ENCODE results near the gene ABCB7. TPM values are rescaled to one million over a fixed set of nuclear protein-coding genes. Genes with fewer than 3 reads are reported as not detected.
A peak's percentile ranks its signal among the peaks of the same experiment; 100 is the strongest.
"Not testable (repeated sequence)": the region's sequence is repeated elsewhere in the genome, so short reads cannot be mapped to it uniquely, and the experiment has no call there.

Gene ABCB7
- 10 to 100 TPM; 10.6 to 54.0 (median 31.0) TPM for total RNA-seq

DNA sequence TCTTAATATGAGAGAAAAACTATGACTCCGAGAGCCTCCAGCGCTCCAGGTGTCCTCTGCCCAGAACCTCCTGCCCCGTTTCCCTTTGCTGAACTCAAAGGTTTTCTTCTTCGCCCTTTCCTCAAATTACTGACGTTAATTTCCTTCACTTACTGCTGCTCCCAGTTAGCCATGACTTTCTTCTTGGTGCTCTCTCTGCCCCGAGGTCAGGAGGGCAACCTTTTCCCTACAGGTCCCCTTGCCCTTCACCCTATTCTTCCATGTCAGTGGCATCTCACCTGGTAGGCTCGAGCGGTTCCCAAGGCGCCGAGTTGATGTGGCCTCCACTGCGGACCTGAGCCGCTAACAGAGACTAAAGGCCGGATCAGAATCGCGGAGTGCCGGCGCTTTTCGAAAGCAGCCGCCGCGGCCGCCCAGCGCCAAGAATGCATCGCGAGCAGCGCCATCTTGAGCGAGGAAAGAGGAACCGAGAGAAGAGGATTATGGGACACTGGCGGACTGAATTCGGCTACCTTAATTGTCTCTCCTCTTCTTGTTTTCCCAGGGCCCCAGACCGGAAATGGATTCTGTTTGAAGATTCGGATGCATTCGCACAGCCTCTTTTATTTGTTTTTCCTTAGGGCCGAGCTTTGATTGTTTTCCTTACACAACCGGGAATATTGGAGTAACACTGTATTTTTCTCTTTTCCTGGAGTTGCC, at the start of gene ABCB7:
TSS of gene ABCB7 (minus strand) at position 457 of the 699 bp plus-strand sequence. CDS start at position 446, 11 bp downstream.
- Histone ChIP-seq H3K4me3 (peak within 1 kb of the TSS; percentile 46 to 67 (median 62)), H3K36me3 (no peaks in the 10 kb centered on the region), H3K27ac (peak within 1 kb of the TSS; percentile 60 to 86 (median 81)), H3K27me3 (no peaks in the 10 kb centered on the region), H3K9me3 (no peaks in the 10 kb centered on the region), H3K4me1 (peaks cover 0 to 16% (median 0%) of the 10 kb centered on the region in 3 donors)
- DNase-seq: no peak
- TF ChIP-seq, protein P1, sequence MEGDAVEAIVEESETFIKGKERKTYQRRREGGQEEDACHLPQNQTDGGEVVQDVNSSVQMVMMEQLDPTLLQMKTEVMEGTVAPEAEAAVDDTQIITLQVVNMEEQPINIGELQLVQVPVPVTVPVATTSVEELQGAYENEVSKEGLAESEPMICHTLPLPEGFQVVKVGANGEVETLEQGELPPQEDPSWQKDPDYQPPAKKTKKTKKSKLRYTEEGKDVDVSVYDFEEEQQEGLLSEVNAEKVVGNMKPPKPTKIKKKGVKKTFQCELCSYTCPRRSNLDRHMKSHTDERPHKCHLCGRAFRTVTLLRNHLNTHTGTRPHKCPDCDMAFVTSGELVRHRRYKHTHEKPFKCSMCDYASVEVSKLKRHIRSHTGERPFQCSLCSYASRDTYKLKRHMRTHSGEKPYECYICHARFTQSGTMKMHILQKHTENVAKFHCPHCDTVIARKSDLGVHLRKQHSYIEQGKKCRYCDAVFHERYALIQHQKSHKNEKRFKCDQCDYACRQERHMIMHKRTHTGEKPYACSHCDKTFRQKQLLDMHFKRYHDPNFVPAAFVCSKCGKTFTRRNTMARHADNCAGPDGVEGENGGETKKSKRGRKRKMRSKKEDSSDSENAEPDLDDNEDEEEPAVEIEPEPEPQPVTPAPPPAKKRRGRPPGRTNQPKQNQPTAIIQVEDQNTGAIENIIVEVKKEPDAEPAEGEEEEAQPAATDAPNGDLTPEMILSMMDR (IDR thresholded peaks at IDR 0.05): peak in 1 of 6 experiments; percentile 15
- peak in 1 of 4 donors; percentile 29 for TF ChIP-seq POLR2A (IDR thresholded peaks at IDR 0.05)
- WGBS, 2 donors: 0 to 47% methylated on average over 10 to 20 of the region's 35 CpGs
- intact Hi-C loops (cut with DNase I): no loop called here

GRCh38 chrX:75188415-75189206, 32.5 kb upstream of the ABCB7 start:
- H3K4me1 ChIP-seq; H3K36me3 ChIP-seq; intact Hi-C loops (cut with DNase I); H3K4me3 ChIP-seq; H3K27ac ChIP-seq; DNase-seq; H3K27me3 ChIP-seq; H3K9me3 ChIP-seq: not testable (repeated sequence)
- 79 to 86% methylated on average over 22 to 24 of the region's 27 CpGs for WGBS, 2 donors

GRCh38 chrX:75181721-75182120, 25.6 kb upstream of the ABCB7 start:
- intact Hi-C loops (cut with DNase I): no loop called here
- H3K27me3 ChIP-seq: no peaks in the 10 kb centered on the region
- H3K36me3 ChIP-seq: no peaks in the 10 kb centered on the region
- H3K27ac ChIP-seq: no peak overlapping the region
- no peaks in the 10 kb centered on the region for H3K4me1 ChIP-seq
- no peak for DNase-seq
- no peak for TF ChIP-seq POLR2A (IDR thresholded peaks at IDR 0.05)
- TF ChIP-seq, protein P1 (IDR thresholded peaks at IDR 0.05): no peak
- no peak overlapping the region for H3K4me3 ChIP-seq
- H3K9me3 ChIP-seq: no peaks in the 10 kb centered on the region

GRCh38 chrX:75179536-75180293, 23.6 kb upstream of the ABCB7 start:
- H3K27me3 ChIP-seq; intact Hi-C loops (cut with DNase I): not testable (repeated sequence)

DNA sequence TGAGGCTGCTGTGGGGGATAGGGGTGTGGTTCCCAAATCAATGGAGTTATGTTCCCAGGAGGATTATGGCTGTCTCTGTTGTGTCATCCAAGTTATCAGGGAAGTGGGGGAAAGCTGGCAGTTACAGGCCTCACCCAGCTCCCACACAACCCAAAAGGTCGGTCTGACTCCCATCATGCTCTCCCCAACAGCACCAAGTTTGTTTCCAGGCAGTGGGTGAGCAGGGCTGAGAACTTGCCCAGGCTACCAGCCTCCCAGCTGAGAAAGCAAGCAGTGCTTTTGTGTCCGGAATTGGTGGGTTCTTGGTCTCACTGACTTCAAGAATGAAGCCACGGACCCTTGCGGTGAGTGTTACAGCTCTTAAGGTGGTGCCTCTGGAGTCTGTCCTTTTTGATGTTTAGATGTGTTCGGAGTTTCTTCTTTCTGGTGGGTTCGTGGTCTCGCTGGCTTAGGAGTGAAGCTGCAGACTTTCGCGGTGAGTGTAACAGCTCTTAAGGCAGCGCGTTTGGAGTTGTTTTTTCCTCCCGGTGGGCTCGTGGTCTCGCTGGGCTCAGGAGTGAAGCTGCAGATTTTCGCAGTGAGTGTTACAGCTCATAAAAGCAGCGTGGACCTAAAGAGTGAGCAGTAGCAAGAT, 16.3 kb upstream of the ABCB7 start:
- DNase-seq; H3K27ac ChIP-seq; H3K9me3 ChIP-seq; H3K27me3 ChIP-seq; H3K4me3 ChIP-seq; H3K36me3 ChIP-seq; intact Hi-C loops (cut with DNase I); H3K4me1 ChIP-seq: not testable (repeated sequence)
- 91 to 100% methylated on average over 1 to 12 of the region's 16 CpGs for WGBS, 2 donors

More at GRCh38 chrX:75179536-75180293, 23.6 kb upstream of the ABCB7 start:
- WGBS, 2 donors: 50% methylated on average over 2 of the region's 25 CpGs; no CpG with 5 or more reads in 1 of the 2 donors
- not testable (repeated sequence) for H3K36me3 ChIP-seq, H3K9me3 ChIP-seq, DNase-seq, H3K4me1 ChIP-seq, H3K4me3 ChIP-seq, H3K27ac ChIP-seq

GRCh38 chrX:75158054-75158453, 2.0 kb upstream of the ABCB7 start:
- Histone ChIP-seq H3K4me3 (no peak overlapping the region), H3K36me3 (no peaks in the 10 kb centered on the region), H3K4me1 (peaks cover 0 to 16% (median 0%) of the 10 kb centered on the region in 3 donors), H3K27me3 (no peaks in the 10 kb centered on the region), H3K9me3 (no peaks in the 10 kb centered on the region), H3K27ac (no peak overlapping the region)
- intact Hi-C loops (cut with DNase I): no loop called here
- TF ChIP-seq POLR2A (IDR thresholded peaks at IDR 0.05): no peak
- TF ChIP-seq, protein P1 (IDR thresholded peaks at IDR 0.05): no peak
- DNase-seq: no peak
- WGBS, 2 donors: 71 to 90% methylated on average over 3 of the region's 3 CpGs
